ENCODE data around the gene RABEP2. TPM values are rescaled to one million over a fixed set of nuclear protein-coding genes. Genes with fewer than 3 reads are reported as not detected.

Gene RABEP2
- total RNA-seq, 1 donor from 2014 or later, result 110 TPM

DNA sequence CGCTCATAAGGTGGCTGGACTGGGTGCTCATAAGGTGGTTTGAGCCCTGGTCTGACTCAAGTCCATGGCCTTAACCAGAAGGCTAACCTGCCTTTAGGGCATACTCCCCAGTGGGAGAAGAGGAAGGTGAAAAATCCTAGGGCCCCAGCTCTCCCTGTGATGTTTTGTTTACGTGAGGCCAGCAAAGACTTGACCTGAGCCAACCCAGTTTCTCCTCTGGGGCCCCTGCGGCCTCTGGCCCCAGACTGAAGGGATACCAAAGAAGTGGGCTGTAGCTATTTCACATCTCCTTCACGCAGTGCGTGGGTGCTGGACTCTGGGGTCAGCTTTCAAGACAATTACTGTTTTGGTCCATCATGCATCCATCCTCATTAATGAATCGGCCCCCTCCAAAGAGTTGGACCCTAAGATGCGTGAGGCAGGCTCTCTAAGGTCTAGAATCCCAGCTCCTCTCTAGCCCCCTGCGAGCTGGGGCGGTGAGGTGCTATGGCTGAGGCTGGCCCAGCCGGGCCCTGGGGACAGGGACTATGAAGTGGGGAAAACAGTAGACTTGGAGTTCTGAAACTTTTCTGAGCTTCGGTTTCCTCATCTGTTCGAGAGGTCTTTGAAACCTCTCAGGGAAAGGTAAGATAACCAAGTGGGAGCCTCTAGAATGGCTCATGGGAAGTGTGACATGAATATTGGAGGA lies 59.9 kb downstream of the RABEP2 start:
- Mint-ChIP-seq H3K36me3 (ENCODE audit: low read depth) (peaks cover 46% of the 10 kb centered on the region), H3K27me3 (no peaks in the 10 kb centered on the region), H3K27ac (peak overlapping the region; percentile 98), H3K4me1 (peaks cover 24% of the 10 kb centered on the region), H3K4me3 (peak overlapping the region; percentile 98), H3K9me3 (no peaks in the 10 kb centered on the region)
- ChIA-PET CTCF (interaction anchor here (1.1 to 4.1 kb wide), 3 partner anchors 10 to 80 kb away, joined by 4 to 25 read pairs (median 4); partner anchors contain the start of gene TUFM), POLR2A (interaction anchor here (0.6 to 6.7 kb wide), 7 partner anchors 19 to 67 kb away, joined by 3 to 113 read pairs (median 6); partner anchors contain the start of genes ATXN2L, CD19 and TUFM)
- TF ChIP-seq, protein P1, sequence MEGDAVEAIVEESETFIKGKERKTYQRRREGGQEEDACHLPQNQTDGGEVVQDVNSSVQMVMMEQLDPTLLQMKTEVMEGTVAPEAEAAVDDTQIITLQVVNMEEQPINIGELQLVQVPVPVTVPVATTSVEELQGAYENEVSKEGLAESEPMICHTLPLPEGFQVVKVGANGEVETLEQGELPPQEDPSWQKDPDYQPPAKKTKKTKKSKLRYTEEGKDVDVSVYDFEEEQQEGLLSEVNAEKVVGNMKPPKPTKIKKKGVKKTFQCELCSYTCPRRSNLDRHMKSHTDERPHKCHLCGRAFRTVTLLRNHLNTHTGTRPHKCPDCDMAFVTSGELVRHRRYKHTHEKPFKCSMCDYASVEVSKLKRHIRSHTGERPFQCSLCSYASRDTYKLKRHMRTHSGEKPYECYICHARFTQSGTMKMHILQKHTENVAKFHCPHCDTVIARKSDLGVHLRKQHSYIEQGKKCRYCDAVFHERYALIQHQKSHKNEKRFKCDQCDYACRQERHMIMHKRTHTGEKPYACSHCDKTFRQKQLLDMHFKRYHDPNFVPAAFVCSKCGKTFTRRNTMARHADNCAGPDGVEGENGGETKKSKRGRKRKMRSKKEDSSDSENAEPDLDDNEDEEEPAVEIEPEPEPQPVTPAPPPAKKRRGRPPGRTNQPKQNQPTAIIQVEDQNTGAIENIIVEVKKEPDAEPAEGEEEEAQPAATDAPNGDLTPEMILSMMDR (IDR thresholded peaks at IDR 0.05), result no peak
- DNase-seq (no peak), ATAC-seq (ENCODE audit: low read depth) (no peak)
- intact Hi-C loops (cut with micrococcal nuclease), result no loop called here

DNA sequence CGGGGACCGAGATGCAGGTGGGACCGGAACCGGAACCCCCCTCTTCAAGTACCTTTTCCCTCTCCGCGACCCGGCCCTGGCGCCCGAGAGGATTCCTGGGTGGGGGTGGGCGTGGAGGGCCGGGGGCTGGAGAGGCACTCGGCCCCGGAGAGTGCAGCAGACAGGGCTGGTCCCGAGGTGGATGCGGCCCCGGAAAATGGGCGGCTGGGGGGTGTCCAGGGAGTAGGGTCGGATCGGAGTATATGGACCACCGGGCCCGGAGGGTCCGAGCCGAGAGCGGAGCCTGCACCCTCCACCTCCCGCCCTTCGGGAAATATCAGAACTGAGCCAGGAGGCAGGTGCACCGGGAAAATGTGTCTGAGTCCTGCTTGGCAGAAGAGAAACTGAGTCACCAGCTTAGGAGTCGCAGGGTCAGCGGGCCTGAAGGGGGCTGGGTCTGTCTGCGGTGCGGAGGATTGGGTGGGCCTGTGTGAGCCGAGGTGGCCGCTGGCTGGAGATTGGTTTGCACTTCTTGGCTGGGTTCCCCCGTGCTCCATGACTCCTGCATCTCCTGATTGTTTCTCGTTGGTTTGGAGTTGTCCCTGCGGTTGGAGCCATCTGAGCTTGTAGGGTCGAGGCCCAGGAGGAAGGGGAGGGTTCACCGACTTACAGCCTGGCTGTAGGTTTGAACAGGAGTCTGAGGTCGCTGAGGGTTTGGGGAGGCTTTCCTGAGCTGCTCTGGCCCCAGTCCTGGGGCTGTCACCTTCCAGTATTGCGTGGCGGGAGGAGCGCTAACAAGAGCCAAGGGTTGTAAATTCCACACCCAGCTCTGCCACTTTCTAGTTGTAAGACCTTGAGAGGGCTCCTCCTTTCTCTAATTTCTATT lies 60.9 kb downstream of the RABEP2 start:
- Mint-ChIP-seq H3K27me3 (no peaks in the 10 kb centered on the region), H3K36me3 (ENCODE audit: low read depth) (peaks cover 36% of the 10 kb centered on the region), H3K9me3 (no peaks in the 10 kb centered on the region), H3K27ac (peak overlapping the region; percentile 98), H3K4me1 (peaks cover 24% of the 10 kb centered on the region), H3K4me3 (peak overlapping the region; percentile 98)
- DNase-seq, result no peak
- no peak for ATAC-seq (ENCODE audit: low read depth)
- POLR2A ChIA-PET, result interaction anchor here (0.7 to 6.7 kb wide), 17 partner anchors 9 to 110 kb away, joined by 3 to 113 read pairs (median 10); partner anchors contain the start of genes ATP2A1, ATXN2L, CD19 and NFATC2IP
- TF ChIP-seq, protein P1 (IDR thresholded peaks at IDR 0.05), result no peak
- intact Hi-C loops (cut with micrococcal nuclease), result loop anchor here (1.0 to 5.0 kb wide), 7 partner anchors 15 to 372 kb away; partner anchors contain the start of genes APOBR, ATP2A1, CLN3 and NFATC2IP
- CTCF ChIA-PET, result interaction anchor here (1.1 to 4.1 kb wide), 4 partner anchors 11 to 81 kb away, joined by 4 to 25 read pairs (median 6); partner anchors contain the start of gene TUFM

DNA sequence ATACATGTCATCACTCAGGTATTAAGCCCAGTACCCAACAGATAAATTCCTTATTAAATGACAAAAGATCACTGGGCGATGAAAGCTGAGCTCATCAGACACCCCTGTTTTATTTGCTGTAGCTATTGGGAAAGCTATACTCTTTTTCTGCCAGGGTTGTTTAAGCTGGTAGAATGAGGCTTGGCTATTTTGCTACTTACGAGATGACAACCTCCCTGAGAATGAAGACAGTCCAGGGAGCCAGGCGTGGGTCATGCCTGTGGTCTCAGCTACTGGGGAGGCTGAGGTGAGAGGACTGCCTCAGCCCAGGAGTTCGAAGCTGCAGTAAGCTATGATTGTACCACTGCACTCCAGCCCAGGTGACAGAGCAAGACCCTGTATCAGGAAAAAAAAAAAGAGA lies 65.7 kb downstream of the RABEP2 start:
- POLR2A ChIA-PET, result interaction anchor here (0.7 to 1.1 kb wide), 5 partner anchors 11 to 52 kb away, joined by 3 to 4 read pairs (median 3); partner anchors contain the start of gene TUFM
- H3K4me1 Mint-ChIP-seq, result peaks cover 8% of the 10 kb centered on the region
- CTCF ChIA-PET, result interaction anchor here (1.4 kb wide), 1 partner anchor 86 kb away, joined by 3 read pairs; no protein-coding TSS in a partner anchor
- H3K27ac Mint-ChIP-seq, result no peak overlapping the region
- DNase-seq, result no peak
- no peaks in the 10 kb centered on the region for H3K9me3 Mint-ChIP-seq
- no peak overlapping the region for H3K4me3 Mint-ChIP-seq
- H3K36me3 Mint-ChIP-seq (ENCODE audit: low read depth), result peaks cover 7% of the 10 kb centered on the region
- intact Hi-C loops (cut with micrococcal nuclease), result no loop called here
- TF ChIP-seq, protein P1 (IDR thresholded peaks at IDR 0.05), result no peak
- H3K27me3 Mint-ChIP-seq, result no peaks in the 10 kb centered on the region
- no peak for ATAC-seq (ENCODE audit: low read depth)

GRCh38 chr16:28858421-28858820 lies 66.6 kb downstream of the RABEP2 start:
- ChIA-PET POLR2A (interaction anchor here (1.1 kb wide), 2 partner anchors 30 to 53 kb away, joined by 3 to 4 read pairs; no protein-coding TSS in a partner anchor), CTCF (interaction anchor here (1.4 kb wide), 1 partner anchor 87 kb away, joined by 3 read pairs; no protein-coding TSS in a partner anchor)
- TF ChIP-seq, protein P1 (IDR thresholded peaks at IDR 0.05), result no peak
- peaks cover 6% of the 10 kb centered on the region for H3K4me1 Mint-ChIP-seq
- no peak overlapping the region for H3K4me3 Mint-ChIP-seq
- no peak overlapping the region for H3K27ac Mint-ChIP-seq
- no peaks in the 10 kb centered on the region for H3K27me3 Mint-ChIP-seq
- DNase-seq, result no peak
- ATAC-seq (ENCODE audit: low read depth), result no peak
- peaks cover 4% of the 10 kb centered on the region for H3K36me3 Mint-ChIP-seq (ENCODE audit: low read depth)
- no peaks in the 10 kb centered on the region for H3K9me3 Mint-ChIP-seq
- intact Hi-C loops (cut with micrococcal nuclease), result no loop called here

Other genes with a start within 250 kb of the RABEP2 start
- 673 and 689 TPM in 2 replicates for gene EIF3C, start 213.8 kb downstream of the RABEP2 start, total RNA-seq
- 4.6 and 5.7 TPM in 2 replicates for gene NPIPB9, start 173.5 kb downstream of the RABEP2 start, total RNA-seq
- gene ATXN2L, start 102.2 kb downstream of the RABEP2 start, total RNA-seq, result 285 and 335 TPM in 2 replicates
- gene TUFM, start 78.9 kb downstream of the RABEP2 start, total RNA-seq, result 189 and 206 TPM in 2 replicates
- 65.5 and 77.1 TPM in 2 replicates for gene SH2B1, start 61.4 kb downstream of the RABEP2 start, total RNA-seq
- gene ATP2A1, start 46.8 kb downstream of the RABEP2 start, total RNA-seq, result 0.71 and 1.0 TPM in 2 replicates
- gene CD19, start 6.7 kb upstream of the RABEP2 start, total RNA-seq, result 295 and 316 TPM in 2 replicates
- 62.9 and 85.7 TPM in 2 replicates for gene NFATC2IP, start 25.7 kb upstream of the RABEP2 start, total RNA-seq
- 26.6 and 29.2 TPM in 2 replicates for gene SPNS1, start 49.5 kb upstream of the RABEP2 start, total RNA-seq
- 3.8 and 6.2 TPM in 2 replicates for gene LAT, start 59.8 kb upstream of the RABEP2 start, total RNA-seq

Measured in activated B cell treated with CpG ODN at 0.5 μM for 24 hours (primary cell).